Activated CD4-positive, CD25-positive, alpha-beta regulatory T cell treated with anti-CD3 and anti-CD28 coated beads, Interleukin-2, amount 50 U/mL, for 16 hours (primary cell): ENCODE measurements around the gene TMEM87B.
"Not testable (repeated sequence)": the region's sequence is repeated elsewhere in the genome, so short reads cannot be mapped to it uniquely, and the experiment has no call there.

ENCODE experiments used
- DNase-seq: peaks from one replicate; pipeline ENCODE4 v3.0.0-alpha.2; 2020; ENCODE audit warnings: low read depth, low spot score

TMEM87B gene

GRCh38 chr2:112121682-112122254, 66.7 kb downstream of the TMEM87B start:
- no peak for DNase-seq

- DNase-seq = no peak
These were observed 74.0 kb downstream of the TMEM87B start for GRCh38 chr2:112129060-112129459.

- DNase-seq = no peak
These were observed 78.3 kb downstream of the TMEM87B start for GRCh38 chr2:112133344-112133743.

- no peak for DNase-seq
These were observed 79.1 kb downstream of the TMEM87B start for GRCh38 chr2:112134120-112134519.

- DNase-seq = no peak
These were observed 81.0 kb downstream of the TMEM87B start for GRCh38 chr2:112136096-112136495.

- no peak for DNase-seq
These were observed 82.6 kb downstream of the TMEM87B start for GRCh38 chr2:112137516-112138158.

GRCh38 chr2:112138159-112139032, 83.3 kb downstream of the TMEM87B start, which contains the start of gene FBLN7:
Gene FBLN7 (plus strand): TSS chr2:112138385. CDS start chr2:112138656, 271 bp downstream.
- no peak for DNase-seq

GRCh38 chr2:112139033-112139614, 84.1 kb downstream of the TMEM87B start:
- not testable (repeated sequence) for DNase-seq

- DNase-seq = not testable (repeated sequence)
These were observed 84.7 kb downstream of the TMEM87B start for GRCh38 chr2:112139661-112140204.

GRCh38 chr2:112140205-112140802, 85.2 kb downstream of the TMEM87B start:
- DNase-seq = no peak

- DNase-seq = no peak
These were observed 86.0 kb downstream of the TMEM87B start for GRCh38 chr2:112140899-112141625.

- no peak for DNase-seq
These were observed 86.5 kb downstream of the TMEM87B start for GRCh38 chr2:112141626-112142007.

GRCh38 chr2:112142525-112143078, 87.5 kb downstream of the TMEM87B start:
- DNase-seq = no peak

GRCh38 chr2:112143150-112143549, 88.1 kb downstream of the TMEM87B start:
- DNase-seq = no peak

- no peak for DNase-seq
These were observed 89.9 kb downstream of the TMEM87B start for GRCh38 chr2:112144966-112145365.

- no peak for DNase-seq
These were observed 92.5 kb downstream of the TMEM87B start for GRCh38 chr2:112147382-112148168.

- DNase-seq = no peak
These were observed 93.4 kb downstream of the TMEM87B start for GRCh38 chr2:112148477-112148876.

GRCh38 chr2:112149194-112149593, 94.1 kb downstream of the TMEM87B start:
- DNase-seq = no peak

- DNase-seq = no peak
These were observed 94.9 kb downstream of the TMEM87B start for GRCh38 chr2:112149866-112150435.
